Astrocyte (in vitro differentiated cells and primary cell): ENCODE results near the gene EN2.

Experiments used
- EZH2 ChIP-seq: IDR thresholded peaks from 2 replicates; pipeline ENCODE4 v1.6.1; 2012; ENCODE audit warnings: mild to moderate bottlenecking, low read length, inconsistent platforms; ENCODE audit not compliant: insufficient read depth
- TF ChIP-seq, protein P1 (sequence below): IDR thresholded peaks from 2 replicates; pipeline ENCODE4 v1.5.1; 2011; ENCODE audit warnings: low read depth, mild to moderate bottlenecking, inconsistent platforms, low read length, moderate library complexity; ENCODE audit not compliant: insufficient read depth

DNA sequence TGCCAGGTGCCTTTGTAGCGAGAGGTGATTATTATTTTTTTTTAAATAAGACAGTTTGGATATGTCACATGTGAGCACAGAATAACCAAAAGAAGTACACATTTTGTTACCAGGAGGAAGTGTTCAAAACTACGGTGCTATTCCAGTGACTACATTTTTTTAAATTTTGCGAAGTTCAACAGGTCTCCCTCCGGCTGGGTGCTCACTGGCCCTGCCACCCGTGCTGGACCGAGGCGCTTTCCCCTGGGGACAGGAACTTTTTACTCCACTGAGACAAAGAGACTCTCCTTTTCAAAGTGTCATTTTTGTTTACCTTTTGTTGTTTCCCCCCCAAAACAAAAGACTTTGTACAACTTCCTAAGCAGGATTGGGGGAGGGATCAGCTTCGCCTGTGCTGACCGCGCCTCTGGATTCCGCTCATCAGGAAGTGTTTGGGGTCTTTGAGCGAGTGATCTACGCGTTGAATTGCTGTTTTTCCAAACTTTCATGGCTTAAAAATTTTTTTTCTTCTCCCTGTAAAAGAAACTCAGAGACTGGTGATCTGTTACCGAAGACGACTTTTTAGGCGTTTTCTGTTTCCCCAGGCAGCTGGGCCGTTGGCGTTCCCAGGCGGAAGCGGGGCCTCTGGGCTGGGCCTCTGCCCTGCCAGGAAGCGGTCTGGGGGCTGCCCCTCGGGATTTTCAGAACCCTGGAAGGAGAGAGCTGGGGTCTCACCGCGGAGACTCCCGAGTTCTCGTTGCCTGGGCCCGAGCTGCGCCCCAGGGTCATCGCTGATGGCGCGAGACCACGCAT, 7.2 kb downstream of the EN2 start:
- TF ChIP-seq, protein P1, sequence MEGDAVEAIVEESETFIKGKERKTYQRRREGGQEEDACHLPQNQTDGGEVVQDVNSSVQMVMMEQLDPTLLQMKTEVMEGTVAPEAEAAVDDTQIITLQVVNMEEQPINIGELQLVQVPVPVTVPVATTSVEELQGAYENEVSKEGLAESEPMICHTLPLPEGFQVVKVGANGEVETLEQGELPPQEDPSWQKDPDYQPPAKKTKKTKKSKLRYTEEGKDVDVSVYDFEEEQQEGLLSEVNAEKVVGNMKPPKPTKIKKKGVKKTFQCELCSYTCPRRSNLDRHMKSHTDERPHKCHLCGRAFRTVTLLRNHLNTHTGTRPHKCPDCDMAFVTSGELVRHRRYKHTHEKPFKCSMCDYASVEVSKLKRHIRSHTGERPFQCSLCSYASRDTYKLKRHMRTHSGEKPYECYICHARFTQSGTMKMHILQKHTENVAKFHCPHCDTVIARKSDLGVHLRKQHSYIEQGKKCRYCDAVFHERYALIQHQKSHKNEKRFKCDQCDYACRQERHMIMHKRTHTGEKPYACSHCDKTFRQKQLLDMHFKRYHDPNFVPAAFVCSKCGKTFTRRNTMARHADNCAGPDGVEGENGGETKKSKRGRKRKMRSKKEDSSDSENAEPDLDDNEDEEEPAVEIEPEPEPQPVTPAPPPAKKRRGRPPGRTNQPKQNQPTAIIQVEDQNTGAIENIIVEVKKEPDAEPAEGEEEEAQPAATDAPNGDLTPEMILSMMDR = no peak
- no peak for TF ChIP-seq EZH2
